GM12878 (cell line): ENCODE data around the gene DBR1.

ENCODE experiments used
- CTCF ChIP-seq, 3 experiments: IDR thresholded peaks in 2 of 3; conservative IDR thresholded peaks in 1 of 3; 2 replicates each; pipeline ENCODE4 v1.5.1; 2011; ENCODE audit warnings: low read depth in 3 of 3, low read length in 3 of 3, mild to moderate bottlenecking in 3 of 3, control low read depth in 2 of 3, moderate library complexity in 2 of 3, inconsistent platforms in 1 of 3, mixed read lengths in 1 of 3; ENCODE audit not compliant: control insufficient read depth in 2 of 3, insufficient read depth in 1 of 3; ENCODE audit errors: extremely low read depth in 1 of 3
- POLR2A ChIP-seq: IDR thresholded peaks from 2 replicates; pipeline ENCODE4 v1.6.1; 2011; ENCODE audit warnings: low read depth, mild to moderate bottlenecking, low read length
- SUZ12 ChIP-seq: fragments of 200-600 bp; sonication (generic); IDR thresholded peaks from one replicate; pipeline ENCODE4 v1.6.1; 2018; ENCODE audit warnings: antibody characterized with exemption, mild to moderate bottlenecking; ENCODE audit not compliant: unreplicated experiment
- WRNIP1 ChIP-seq: IDR thresholded peaks from 2 replicates; pipeline ENCODE4 v1.6.1; 2011; ENCODE audit warnings: low read depth, low read length, improper control_type of control experiment, borderline replicate concordance
- ZNF274 ChIP-seq: IDR thresholded peaks from one replicate; pipeline ENCODE4 v1.8.0; 2011; ENCODE audit not compliant: insufficient read length, insufficient read depth

- TF ChIP-seq ZNF274, result no peak
- no peak for TF ChIP-seq POLR2A
- TF ChIP-seq CTCF (IDR thresholded peaks at IDR 0.05 in 2 of 3, conservative IDR thresholded peaks at IDR 0.05 in 1 of 3; ENCODE audit: control insufficient read depth in 2 of 3, extremely low read depth in 1 of 3, insufficient read depth in 1 of 3, low read depth in 3 of 3, low read length in 3 of 3), result no peak
- TF ChIP-seq SUZ12, result no peak
- TF ChIP-seq WRNIP1, result no peak
These were observed 29.2 kb upstream of the DBR1 start for GRCh38 chr3:138203938-138204337.
